UCSD-AML1 (cell line): ENCODE data around the gene BMAL1.

Experiments
- DNase-seq: peaks from one replicate; lab custom pipeline; 2025; ENCODE audit not compliant: unreplicated experiment; lab: John Stamatoyannopoulos, UW

The BMAL1 gene

DNA sequence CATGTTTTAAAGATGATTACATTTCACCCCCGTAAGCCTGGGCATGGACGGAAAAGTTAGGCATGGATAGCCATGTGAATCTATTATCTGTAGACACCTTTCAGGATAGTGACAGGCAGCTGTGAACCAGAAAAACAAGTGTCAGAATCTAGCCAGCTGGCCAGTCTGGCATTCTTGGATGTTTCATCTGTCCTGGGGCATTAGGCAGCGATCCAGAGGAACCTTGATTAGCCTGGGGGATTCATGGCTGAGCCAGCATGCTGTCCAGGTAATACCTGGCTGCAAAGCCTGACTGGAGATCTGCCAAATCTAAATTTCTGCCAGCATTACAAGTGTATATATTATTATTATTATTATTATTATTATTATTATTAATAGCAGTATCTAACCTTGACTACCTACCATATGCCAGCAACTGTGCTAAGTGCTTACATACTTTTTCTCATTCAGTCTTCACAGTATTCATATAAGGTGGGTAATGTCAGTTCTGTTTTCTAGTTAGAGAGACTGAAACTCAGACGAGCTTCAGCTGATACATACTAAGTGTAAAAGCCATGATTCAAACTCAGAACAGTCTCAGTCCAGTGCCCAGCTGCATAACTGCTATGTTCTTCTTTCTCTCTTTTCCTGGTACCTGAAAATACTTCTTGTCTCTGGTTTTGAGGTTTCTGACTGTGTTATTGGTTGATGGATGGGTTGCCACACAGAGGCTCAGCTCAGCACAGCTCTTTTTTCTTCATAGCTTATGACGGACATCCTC is 12.8 kb downstream of the BMAL1 start:
- no peak for DNase-seq

DNA sequence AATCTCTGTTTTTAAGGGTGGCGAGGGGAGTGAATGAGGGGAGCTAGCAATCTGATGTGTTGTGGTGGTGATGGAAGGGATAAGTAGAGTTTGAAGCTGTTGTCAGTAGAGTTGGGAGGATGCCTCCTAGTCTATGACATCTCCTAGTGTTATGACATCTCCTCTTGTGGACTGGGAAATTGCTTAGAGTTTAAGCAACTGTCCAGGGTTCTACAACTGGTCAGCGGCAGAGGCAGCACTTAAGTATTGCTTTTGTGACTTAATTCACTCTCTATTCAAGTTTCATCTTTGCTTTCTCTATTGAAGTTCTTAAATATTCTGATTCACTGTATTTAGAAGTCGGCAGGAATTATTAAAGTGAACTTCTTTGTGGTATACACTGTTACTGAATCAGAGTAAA is 13.8 kb downstream of the BMAL1 start:
- DNase-seq, result no peak

DNA sequence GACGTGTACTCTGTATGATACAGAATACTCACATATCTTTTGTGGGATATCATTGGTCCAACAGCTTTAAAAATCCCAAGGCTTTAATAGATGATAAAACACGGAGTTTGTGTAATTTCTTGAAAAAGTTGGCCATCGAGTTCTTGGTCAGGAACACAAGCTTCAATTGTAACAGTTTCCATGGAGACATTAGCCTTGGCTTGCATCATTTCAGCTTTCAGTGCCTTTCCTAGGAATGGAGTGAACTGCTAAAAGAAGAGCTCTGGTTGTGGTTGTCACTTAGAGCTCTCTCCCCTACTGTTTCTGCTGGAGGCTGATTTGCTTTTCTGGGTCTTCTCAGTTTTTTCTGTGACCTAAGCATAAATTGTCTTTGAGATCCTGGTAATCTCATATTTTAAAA is 14.2 kb downstream of the BMAL1 start:
- no peak for DNase-seq

DNA sequence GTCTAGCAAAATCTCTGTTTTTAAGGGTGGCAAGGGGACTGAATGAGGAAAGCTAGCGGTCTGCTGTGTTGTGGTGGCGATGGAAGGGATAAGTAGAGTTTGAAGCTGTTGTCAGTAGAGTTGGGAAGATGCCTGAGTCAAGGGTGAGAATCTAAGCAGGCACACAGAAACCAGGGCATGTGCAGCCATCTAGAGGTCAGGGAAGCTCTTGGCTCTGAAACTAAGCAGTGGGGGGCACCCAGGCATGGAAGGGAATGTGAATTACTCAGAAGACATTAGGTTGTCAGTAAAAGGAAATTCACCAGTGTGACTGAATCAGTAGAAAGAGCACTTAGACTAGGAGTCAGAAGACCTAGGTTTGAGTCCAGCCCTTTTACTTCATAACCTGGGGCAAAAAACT is 15.4 kb downstream of the BMAL1 start:
- no peak for DNase-seq

DNA sequence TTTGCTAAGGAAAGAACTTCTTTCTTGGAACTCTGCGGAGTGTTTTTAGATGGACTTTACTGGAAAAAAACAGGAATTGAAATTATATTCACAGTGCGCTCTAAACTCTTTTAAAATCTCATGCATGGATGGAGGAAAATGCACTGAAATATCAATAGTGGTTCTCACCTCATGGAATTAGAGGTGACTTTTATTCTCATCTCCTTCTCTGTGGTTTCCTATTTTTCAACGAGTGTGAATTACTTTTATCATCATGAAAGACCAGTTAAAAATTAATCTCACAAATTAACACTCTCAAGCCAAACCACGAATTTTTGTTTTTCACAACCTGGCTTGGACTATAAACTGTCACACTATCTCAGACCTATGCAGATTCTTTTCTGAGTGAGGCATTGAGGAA is 16.6 kb downstream of the BMAL1 start:
- DNase-seq, result no peak

DNA sequence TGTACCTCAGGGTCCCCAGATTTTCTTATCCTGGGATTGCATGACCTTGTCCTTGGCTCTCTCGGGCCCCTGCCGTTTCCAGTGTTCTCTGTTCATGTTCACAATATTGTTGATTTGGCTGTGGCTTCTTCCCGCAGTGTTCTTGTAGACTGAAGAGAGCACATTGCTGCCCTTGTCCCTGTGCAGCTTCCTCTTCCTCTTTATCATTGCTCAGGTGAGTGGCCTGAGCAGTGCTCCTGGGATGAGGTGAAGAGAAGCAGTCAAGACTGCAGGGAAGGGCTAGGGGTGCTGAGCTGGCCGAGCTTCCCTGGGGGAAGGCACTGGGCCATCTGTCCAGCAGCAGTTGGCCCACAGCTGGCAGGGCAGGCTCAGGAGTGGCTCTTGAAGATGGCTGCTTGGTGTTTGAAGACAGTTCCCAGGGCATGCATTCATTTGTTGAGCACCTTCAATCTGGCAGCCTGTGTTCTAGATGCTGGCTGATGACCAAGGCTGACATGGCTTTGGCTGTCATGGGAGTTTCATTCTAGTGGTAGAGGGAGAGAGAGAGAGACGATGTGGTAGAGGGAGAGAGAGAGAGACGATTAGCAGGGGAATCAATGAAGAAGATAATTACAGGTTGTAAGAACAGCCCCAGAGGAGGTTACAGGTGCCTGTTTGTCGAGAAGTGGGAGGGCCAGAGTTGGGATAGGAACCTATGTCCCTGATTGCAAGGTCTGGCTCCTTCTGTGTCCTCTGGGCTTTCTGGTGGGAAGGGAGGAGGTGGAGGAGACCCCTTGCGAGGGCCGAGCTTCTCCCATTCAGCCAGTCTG is 17.4 kb downstream of the BMAL1 start:
- DNase-seq, result no peak

- no peak for DNase-seq
Observed at GRCh38 chr11:13297308-13297916, 19.8 kb downstream of the BMAL1 start.

DNA sequence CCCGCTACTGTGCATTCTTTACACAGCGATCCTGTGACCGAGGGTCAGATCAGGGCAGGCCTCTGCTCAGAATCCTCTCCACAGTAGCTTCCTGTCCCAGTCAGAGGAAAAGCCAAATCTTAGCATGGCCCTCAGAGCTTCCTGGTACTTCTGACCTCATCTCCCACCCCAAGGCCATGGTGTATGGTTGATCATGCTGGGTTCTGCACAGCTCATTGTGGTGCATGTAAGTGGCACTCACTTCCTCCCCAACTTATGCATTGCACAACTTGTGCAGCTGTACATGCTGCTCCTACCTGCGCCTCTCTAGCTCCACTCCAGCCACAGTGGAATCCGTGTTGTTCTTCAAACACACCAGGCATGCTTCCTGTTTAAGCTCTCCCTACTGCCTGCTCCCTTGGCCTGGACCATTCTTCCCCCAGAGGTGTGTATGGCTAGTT is 20.3 kb downstream of the BMAL1 start:
- peak; percentile 41 for DNase-seq

- DNase-seq, result no peak
Observed at GRCh38 chr11:13298765-13299164, 21.2 kb downstream of the BMAL1 start.

DNA sequence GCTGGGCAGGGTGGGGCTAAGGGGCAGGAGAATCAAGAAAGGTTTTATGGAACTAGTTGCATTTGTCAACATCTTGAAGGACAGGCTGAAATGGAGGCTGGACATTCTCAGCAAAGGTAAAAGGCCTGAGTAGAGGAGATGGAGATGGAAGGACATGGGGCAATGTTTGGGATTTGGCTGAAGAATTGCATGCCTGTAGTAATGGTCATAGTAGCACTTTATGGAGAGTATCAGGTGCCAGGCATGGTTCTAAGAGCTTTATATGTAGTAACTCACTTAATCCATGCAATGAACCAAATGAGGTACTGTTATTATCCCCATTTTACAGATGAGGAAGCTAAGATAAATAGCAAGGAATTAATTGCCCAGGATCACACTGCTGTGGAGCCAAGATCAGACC is 23.9 kb downstream of the BMAL1 start:
- no peak for DNase-seq

GRCh38 chr11:13302420-13302958 is 24.9 kb downstream of the BMAL1 start:
- DNase-seq, result no peak

GRCh38 chr11:13303668-13304649 is 26.4 kb downstream of the BMAL1 start:
- peak; percentile 28 for DNase-seq

DNA sequence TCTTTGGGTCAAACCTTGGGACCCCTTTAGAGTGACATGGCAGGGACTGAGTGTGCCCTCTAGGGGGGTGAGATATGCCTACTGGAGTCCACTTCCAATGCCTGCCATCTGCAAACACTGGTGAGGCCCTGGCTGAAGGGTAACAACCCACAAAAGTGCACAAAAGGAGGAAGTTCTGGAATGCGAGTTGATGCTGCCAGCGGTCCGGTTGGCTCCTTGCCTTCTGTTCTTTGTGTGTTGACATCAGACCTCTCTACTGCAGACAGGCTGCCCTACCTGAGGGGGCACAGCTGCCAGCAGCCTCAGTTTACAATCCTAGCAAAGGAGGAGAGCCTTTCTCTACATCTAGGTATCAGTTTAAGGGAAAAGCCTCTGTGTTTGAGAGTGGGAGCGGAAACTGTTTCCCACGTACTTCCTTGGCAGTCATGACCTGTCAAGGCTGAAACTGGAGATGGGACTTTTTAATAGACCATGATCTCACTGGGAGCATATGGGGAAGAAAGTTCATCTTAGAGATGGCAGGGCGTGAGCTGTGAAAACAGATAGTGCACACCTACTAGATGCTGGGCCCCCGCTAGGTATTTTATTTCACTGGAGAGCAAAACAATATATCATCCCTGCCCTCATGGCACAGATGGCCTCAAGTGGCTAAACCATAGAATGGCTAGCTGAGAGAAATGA is 27.2 kb downstream of the BMAL1 start:
- DNase-seq, result no peak

DNA sequence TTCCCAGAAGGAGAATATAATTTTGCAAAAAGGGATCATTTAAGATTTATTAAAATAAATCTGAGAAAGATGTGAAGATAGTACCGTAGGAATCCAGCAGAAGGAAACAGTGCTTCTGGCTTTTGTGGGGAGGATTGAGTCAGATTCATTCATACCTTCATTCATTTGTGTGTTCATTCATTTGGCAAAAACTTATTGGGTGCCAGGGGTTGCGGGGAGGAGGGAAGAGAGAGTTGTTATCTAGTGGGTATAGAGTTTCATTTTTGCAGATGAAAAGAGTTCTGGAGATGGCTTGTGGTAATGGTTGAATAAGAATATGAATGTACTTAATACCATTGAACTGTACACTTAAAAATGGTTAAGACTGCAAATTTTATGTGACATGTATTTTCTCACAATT is 31.1 kb downstream of the BMAL1 start:
- no peak for DNase-seq

DNA sequence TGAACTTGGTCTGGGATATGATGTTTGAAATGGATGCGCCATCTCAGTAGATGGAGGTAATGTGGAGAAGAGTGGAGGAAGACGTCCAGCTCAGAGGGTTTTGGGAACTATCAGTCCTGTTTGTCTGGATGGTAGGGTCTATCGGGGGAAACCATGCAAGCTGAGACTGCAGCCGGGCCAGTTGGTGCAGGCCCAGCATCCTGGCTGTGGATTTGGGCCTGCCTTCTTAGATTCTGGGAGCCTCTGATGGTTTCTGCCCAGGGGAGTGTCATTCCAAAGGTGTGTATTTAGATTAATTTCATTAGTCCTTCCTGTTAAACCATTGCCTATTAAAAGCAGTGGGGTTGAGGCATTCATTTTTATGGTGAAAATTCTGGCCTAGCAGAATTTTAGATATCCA is 31.6 kb downstream of the BMAL1 start:
- DNase-seq, result no peak

DNA sequence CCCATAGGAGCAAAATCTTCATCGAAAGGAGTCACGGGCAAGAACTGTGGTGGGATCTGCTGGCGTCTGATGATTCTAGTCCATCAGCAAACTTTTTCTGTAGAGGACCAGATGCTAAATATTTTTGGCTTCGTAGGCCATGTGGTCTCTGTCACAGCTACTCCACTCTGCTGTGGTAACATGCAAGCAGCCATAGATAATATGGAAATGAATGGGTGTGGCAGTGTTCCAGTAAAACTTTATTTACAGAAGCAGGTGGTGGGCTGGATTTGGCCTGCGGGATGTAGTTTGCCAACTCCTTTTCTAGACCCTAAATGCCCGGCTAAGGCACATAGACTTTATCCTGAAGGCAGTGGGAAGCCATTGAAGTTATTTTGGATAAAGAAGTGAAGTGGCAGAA is 32.9 kb downstream of the BMAL1 start:
- no peak for DNase-seq

DNA sequence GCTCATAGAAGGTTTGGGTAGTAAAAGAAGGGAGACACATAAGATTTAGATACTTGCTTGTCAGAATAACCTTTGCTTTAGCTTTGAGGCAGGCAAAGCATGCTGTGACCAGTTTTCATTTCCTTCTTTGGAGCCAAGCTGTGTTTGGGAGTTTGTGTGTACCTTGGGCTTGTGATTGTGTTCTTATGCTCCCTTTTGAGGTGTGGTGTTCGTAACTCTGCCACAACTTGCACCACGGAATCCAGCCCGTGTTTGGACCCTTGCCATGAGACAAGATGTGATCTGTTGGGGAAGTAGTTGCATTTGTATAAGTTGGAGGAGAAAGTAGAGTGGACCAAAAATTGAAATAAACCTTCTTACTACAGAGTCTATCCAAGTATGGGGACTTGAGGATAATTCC is 34.0 kb downstream of the BMAL1 start:
- no peak for DNase-seq

DNA sequence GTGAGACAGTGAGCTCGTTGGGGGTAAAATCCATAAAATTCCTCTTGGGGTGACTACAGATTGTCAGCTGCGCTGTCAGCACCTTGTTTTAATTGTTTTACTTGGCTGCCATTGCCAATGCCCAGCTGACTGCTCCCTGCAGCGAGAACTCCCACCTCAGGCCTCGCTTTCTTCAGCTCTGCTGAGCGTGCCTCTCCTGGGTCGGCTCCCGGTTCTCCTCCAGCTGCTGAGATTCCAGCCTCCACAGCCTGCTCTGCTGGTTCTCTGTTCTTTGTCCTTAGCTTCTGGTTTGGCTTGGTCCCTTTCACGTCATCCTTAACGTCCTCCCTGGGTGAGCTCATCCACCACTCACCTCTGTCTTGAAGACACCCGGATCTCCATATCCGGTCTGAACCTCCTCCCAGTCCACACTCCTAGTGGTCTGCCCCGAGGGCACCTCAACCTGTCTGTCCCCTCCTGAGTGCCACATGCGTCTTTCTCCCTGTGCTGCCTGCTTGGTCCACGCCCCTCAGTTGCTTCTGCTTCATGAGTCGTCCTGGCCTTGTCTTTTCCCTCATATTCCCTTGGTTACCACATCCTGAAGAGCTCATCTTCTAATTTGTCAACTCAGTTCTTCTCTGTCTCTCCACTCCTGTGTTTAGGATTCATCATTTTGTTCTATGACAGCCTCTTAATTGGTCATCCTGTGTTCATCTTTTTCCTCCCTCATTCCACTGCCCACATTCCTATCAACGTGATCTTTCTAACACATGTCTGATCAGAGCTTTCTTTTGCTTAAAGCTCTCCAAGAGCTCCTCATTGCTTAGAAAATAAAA is 35.6 kb downstream of the BMAL1 start:
- DNase-seq, result no peak
